ENCODE data around the gene PRKD2. TPM values are rescaled to one million over a fixed set of nuclear protein-coding genes. Genes with fewer than 3 reads are reported as not detected.
A peak's percentile ranks its signal among the peaks of the same experiment; 100 is the strongest.

The PRKD2 gene
- polyA plus RNA-seq, 3 donors: 6.5 to 46.9 (median 8.1) TPM

DNA sequence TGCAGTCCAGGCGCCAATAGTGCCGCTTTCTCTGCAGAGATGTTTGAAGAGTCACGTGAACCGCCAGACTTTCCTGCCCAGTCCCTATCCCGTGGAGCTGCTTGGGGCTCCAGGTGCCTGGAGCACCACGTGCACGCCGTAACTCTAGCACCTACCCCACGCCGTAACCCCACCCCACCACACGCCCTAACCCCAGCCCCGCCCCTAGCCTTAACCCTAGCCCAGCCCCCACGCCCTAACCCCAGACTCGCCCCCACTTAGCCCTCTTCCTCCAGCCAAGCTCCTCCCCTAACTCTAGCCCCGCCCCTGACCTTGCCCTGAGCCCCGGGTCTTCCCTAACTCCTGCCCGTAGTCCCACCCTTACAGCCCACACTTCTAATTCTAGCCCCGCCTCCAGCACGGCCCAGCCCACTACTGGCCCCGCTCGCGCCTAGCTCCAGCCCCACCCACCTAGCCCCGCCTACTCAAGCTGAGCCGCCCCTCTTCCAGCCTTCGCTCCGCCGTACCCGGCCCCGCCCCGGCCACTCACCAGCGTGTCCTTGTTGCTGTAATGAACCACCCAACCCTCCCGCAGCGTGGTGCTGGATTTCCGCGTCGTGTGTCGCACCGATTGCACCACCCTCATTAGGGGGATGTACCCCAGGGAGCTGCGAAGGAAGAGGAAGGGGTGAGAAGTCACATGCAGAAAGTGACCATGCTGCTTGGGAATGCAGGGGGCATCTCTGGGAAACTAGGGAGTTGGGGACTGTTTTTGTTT is 19.5 kb downstream of the PRKD2 start:
- WGBS (ENCODE audit: insufficient coverage): 84% methylated on average over 24 of the region's 39 CpGs
- H3K9ac ChIP-seq (ENCODE audit: insufficient read depth, low read length, poor library complexity, severe bottlenecking): no peak overlapping the region
- H3K4me3 ChIP-seq (replicated peaks in 1 of 3; ENCODE audit: low read depth in 2 of 3, low read length in 3 of 3): no peak overlapping the region
- no peaks in the 10 kb centered on the region for H3K27me3 ChIP-seq (ENCODE audit: control insufficient read depth in 2 of 2, insufficient read depth in 2 of 2, low read length in 2 of 2)
- TF ChIP-seq, protein P1, sequence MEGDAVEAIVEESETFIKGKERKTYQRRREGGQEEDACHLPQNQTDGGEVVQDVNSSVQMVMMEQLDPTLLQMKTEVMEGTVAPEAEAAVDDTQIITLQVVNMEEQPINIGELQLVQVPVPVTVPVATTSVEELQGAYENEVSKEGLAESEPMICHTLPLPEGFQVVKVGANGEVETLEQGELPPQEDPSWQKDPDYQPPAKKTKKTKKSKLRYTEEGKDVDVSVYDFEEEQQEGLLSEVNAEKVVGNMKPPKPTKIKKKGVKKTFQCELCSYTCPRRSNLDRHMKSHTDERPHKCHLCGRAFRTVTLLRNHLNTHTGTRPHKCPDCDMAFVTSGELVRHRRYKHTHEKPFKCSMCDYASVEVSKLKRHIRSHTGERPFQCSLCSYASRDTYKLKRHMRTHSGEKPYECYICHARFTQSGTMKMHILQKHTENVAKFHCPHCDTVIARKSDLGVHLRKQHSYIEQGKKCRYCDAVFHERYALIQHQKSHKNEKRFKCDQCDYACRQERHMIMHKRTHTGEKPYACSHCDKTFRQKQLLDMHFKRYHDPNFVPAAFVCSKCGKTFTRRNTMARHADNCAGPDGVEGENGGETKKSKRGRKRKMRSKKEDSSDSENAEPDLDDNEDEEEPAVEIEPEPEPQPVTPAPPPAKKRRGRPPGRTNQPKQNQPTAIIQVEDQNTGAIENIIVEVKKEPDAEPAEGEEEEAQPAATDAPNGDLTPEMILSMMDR (IDR thresholded peaks at IDR 0.05): no peak
- H3K4me1 ChIP-seq (ENCODE audit: control insufficient read depth in 1 of 2, insufficient read depth in 2 of 2, low read length in 2 of 2): peaks cover 0 to 2% of the 10 kb centered on the region in 2 donors
- H3K27ac Mint-ChIP-seq: peak overlapping the region in 2 of 7 donors; percentile 10 to 24
- peaks cover 86 to 99% of the 10 kb centered on the region in 2 donors for H3K36me3 ChIP-seq (replicated peaks in 1 of 2; ENCODE audit: control insufficient read depth in 1 of 2, insufficient read depth in 2 of 2, low read length in 2 of 2)
- H3K9me3 Mint-ChIP-seq: peaks cover 0 to 7% (median 0%) of the 10 kb centered on the region in 7 donors
- H3K4me1 Mint-ChIP-seq: peaks cover 3% of the 10 kb centered on the region
- intact Hi-C loops (cut with micrococcal nuclease): no loop called here
- H3K79me2 ChIP-seq (ENCODE audit: insufficient read depth, low read length): no peaks in the 10 kb centered on the region
- no peak overlapping the region for H3K4me2 ChIP-seq (replicated peaks; ENCODE audit: extremely low read depth, low read length, poor library complexity, severe bottlenecking)
- H3K27ac ChIP-seq (ENCODE audit: low read depth in 1 of 2, low read length in 2 of 2): no peak overlapping the region
- H3K36me3 Mint-ChIP-seq: peaks cover 84 to 98% of the 10 kb centered on the region in 2 donors
- H3K9me3 ChIP-seq (replicated peaks in 1 of 2; ENCODE audit: control insufficient read depth in 1 of 2, insufficient read depth in 1 of 2, low read length in 2 of 2): no peaks in the 10 kb centered on the region
- peaks cover 7% of the 10 kb centered on the region for H4K20me1 ChIP-seq (ENCODE audit: insufficient read depth, low read length)
- no peak overlapping the region for H3K4me3 Mint-ChIP-seq
- H2AFZ ChIP-seq (ENCODE audit: insufficient read depth, low read depth, low read length, poor library complexity, severe bottlenecking): no peak overlapping the region
- peak; percentile 40 to 63 (median 51) for DNase-seq
- no peaks in the 10 kb centered on the region for H3K27me3 Mint-ChIP-seq (ENCODE audit: low read depth in 3 of 3)

DNA sequence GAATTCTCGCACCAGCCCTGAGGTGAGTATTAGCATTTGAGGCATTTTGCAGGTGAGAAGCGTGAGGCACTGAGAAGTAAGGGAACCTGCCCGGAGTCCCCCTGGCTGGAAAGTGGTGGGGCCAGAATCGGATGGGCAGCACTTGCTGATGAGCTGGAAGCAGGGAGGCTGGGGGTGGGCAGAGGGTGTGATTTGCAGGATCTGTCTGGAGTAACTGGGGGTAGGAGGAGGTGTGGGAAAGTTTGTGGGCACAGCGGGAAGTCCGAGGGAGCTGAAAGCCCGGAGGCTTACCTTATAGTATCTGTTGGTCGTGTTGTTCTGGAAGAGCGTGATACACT is 20.1 kb downstream of the PRKD2 start:
- Mint-ChIP-seq H3K4me3 (no peak overlapping the region), H3K36me3 (peaks cover 87 to 99% of the 10 kb centered on the region in 2 donors), H3K9me3 (peaks cover 0 to 5% (median 2%) of the 10 kb centered on the region in 7 donors), H3K27ac (no peak overlapping the region), H3K4me1 (peaks cover 3% of the 10 kb centered on the region), H3K27me3 (ENCODE audit: low read depth in 3 of 3) (no peaks in the 10 kb centered on the region)
- TF ChIP-seq, protein P1 (IDR thresholded peaks at IDR 0.05): no peak
- Histone ChIP-seq H4K20me1 (ENCODE audit: insufficient read depth, low read length) (peaks cover 7% of the 10 kb centered on the region), H3K36me3 (replicated peaks in 1 of 2; ENCODE audit: control insufficient read depth in 1 of 2, insufficient read depth in 2 of 2, low read length in 2 of 2) (peaks cover 86 to 99% of the 10 kb centered on the region in 2 donors), H3K4me2 (replicated peaks; ENCODE audit: extremely low read depth, low read length, poor library complexity, severe bottlenecking) (no peak overlapping the region), H3K9ac (ENCODE audit: insufficient read depth, low read length, poor library complexity, severe bottlenecking) (no peak overlapping the region), H2AFZ (ENCODE audit: insufficient read depth, low read depth, low read length, poor library complexity, severe bottlenecking) (no peak overlapping the region), H3K9me3 (replicated peaks in 1 of 2; ENCODE audit: control insufficient read depth in 1 of 2, insufficient read depth in 1 of 2, low read length in 2 of 2) (no peaks in the 10 kb centered on the region), H3K79me2 (ENCODE audit: insufficient read depth, low read length) (no peaks in the 10 kb centered on the region), H3K27me3 (ENCODE audit: control insufficient read depth in 2 of 2, insufficient read depth in 2 of 2, low read length in 2 of 2) (no peaks in the 10 kb centered on the region), H3K4me3 (replicated peaks in 1 of 3; ENCODE audit: low read depth in 2 of 3, low read length in 3 of 3) (no peak overlapping the region), H3K4me1 (ENCODE audit: control insufficient read depth in 1 of 2, insufficient read depth in 2 of 2, low read length in 2 of 2) (peaks cover 0 to 2% of the 10 kb centered on the region in 2 donors), H3K27ac (ENCODE audit: low read depth in 1 of 2, low read length in 2 of 2) (no peak overlapping the region)
- WGBS (ENCODE audit: insufficient coverage): 93% methylated on average over 9 of the region's 9 CpGs
- intact Hi-C loops (cut with micrococcal nuclease): no loop called here
- no peak for DNase-seq
